HepG2 (cell line): ENCODE data around the gene HYAL2. TPM values are rescaled to one million over a fixed set of nuclear protein-coding genes. Genes with fewer than 3 reads are reported as not detected.

Source experiments
- AGO2 ChIP-seq: fragments of 200-400 bp; formaldehyde crosslinking; optimal IDR thresholded peaks from 2 replicates; pipeline ENCODE3; 2017; ENCODE audit warnings: mild to moderate bottlenecking, low read depth, low read length, moderate library complexity
- ATF1 ChIP-seq: IDR thresholded peaks from 2 replicates; pipeline ENCODE4 v1.6.1; 2016; ENCODE audit warnings: mild to moderate bottlenecking, control low read depth
- BHLHE40 ChIP-seq: IDR thresholded peaks from 2 replicates; pipeline ENCODE4 v1.6.1; 2011; ENCODE audit warnings: low read length, improper control_type of control experiment
- BORCS8-MEF2B ChIP-seq: sonication (generic); formaldehyde crosslinking; IDR thresholded peaks from 2 replicates; pipeline ENCODE4 v1.8.0; 2022; ENCODE audit warnings: mild to moderate bottlenecking, missing genetic modification reagents
- FUBP1 ChIP-seq: sonication (generic); formaldehyde crosslinking; IDR thresholded peaks from 2 replicates; pipeline ENCODE4 v1.5.1; 2020; ENCODE audit warnings: missing genetic modification reagents, mild to moderate bottlenecking, borderline replicate concordance
- HCFC1 ChIP-seq: fragments of 150-350 bp; IDR thresholded peaks from 2 replicates; pipeline ENCODE4 v1.6.1; 2014; ENCODE audit warnings: low read depth, low read length
- HDAC6 ChIP-seq: fragments of 200-600 bp; sonication (generic); IDR thresholded peaks from 2 replicates; pipeline ENCODE4 v1.7.0; 2017; ENCODE audit warnings: mild to moderate bottlenecking, antibody characterized with exemption, low read length, low read depth
- MED8 ChIP-seq: sonication (generic); formaldehyde crosslinking; IDR thresholded peaks from 2 replicates; pipeline ENCODE4 v1.8.1; 2023; ENCODE audit warnings: mild to moderate bottlenecking, missing genetic modification reagents; ENCODE audit not compliant: insufficient replicate concordance
- NKX3-1 ChIP-seq: sonication (generic); formaldehyde crosslinking; IDR thresholded peaks from 2 replicates; pipeline ENCODE4 v1.5.0; 2020; ENCODE audit warnings: missing genetic modification reagents
- SIN3A ChIP-seq: IDR thresholded peaks from 2 replicates; pipeline ENCODE4 v1.6.1; 2011; ENCODE audit warnings: low read depth, mild to moderate bottlenecking, control low read depth, low read length, borderline replicate concordance
- TCF7 ChIP-seq: sonication (generic); IDR thresholded peaks from 2 replicates; pipeline ENCODE4 v1.6.1; 2016; ENCODE audit warnings: antibody characterized with exemption, low read depth
- TOPORS ChIP-seq: sonication (generic); formaldehyde crosslinking; IDR thresholded peaks from 2 replicates; pipeline ENCODE4 v1.8.0; 2023; ENCODE audit warnings: mild to moderate bottlenecking, missing genetic modification reagents
- ZBTB42 ChIP-seq: sonication (generic); formaldehyde crosslinking; IDR thresholded peaks from 2 replicates; pipeline ENCODE4 v1.5.0; 2020; ENCODE audit warnings: mild to moderate bottlenecking, missing genetic modification reagents
- ZFP37 ChIP-seq: sonication (generic); formaldehyde crosslinking; IDR thresholded peaks from 2 replicates; pipeline ENCODE4 v1.4.0; 2020; ENCODE audit warnings: missing genetic modification reagents, borderline replicate concordance
- ZMYM4 ChIP-seq: sonication (generic); formaldehyde crosslinking; IDR thresholded peaks from 2 replicates; pipeline ENCODE4 v1.8.1; 2023; ENCODE audit warnings: mild to moderate bottlenecking, missing genetic modification reagents
- ZNF101 ChIP-seq: sonication (generic); formaldehyde crosslinking; IDR thresholded peaks from 2 replicates; pipeline ENCODE4 v1.4.0; 2020; ENCODE audit warnings: mild to moderate bottlenecking, low read depth, missing genetic modification reagents, borderline replicate concordance
- ZNF274 ChIP-seq: sonication (generic); formaldehyde crosslinking; IDR thresholded peaks from 2 replicates; pipeline ENCODE4 v1.5.1; 2020; ENCODE audit warnings: mild to moderate bottlenecking, missing genetic modification reagents
- ZNF331 ChIP-seq: sonication (generic); formaldehyde crosslinking; IDR thresholded peaks from 2 replicates; pipeline ENCODE4 v1.4.0; 2020; ENCODE audit warnings: missing genetic modification reagents
- ZNF446 ChIP-seq: sonication (generic); formaldehyde crosslinking; IDR thresholded peaks from 2 replicates; pipeline ENCODE4 v1.5.0; 2020; ENCODE audit warnings: mild to moderate bottlenecking, missing genetic modification reagents
- ZNF468 ChIP-seq: sonication (generic); formaldehyde crosslinking; IDR thresholded peaks from 2 replicates; pipeline ENCODE4 v1.8.0; 2022; ENCODE audit warnings: mild to moderate bottlenecking, moderate library complexity, missing genetic modification reagents
- ZNF607 ChIP-seq: sonication (generic); formaldehyde crosslinking; IDR thresholded peaks from 2 replicates; pipeline ENCODE4 v1.5.1; 2020; ENCODE audit warnings: missing genetic modification reagents, mild to moderate bottlenecking, borderline replicate concordance
- ZNF652 ChIP-seq: IDR thresholded peaks from 2 replicates; pipeline ENCODE4 v1.6.1; 2016; ENCODE audit warnings: low read depth, borderline replicate concordance
- ZNF737 ChIP-seq: sonication (generic); formaldehyde crosslinking; IDR thresholded peaks from 2 replicates; pipeline ENCODE4 v1.5.0; 2020; ENCODE audit warnings: missing genetic modification reagents, mild to moderate bottlenecking, borderline replicate concordance
- ZNF775 ChIP-seq: sonication (generic); formaldehyde crosslinking; IDR thresholded peaks from 2 replicates; pipeline ENCODE4 v1.4.0; 2020; ENCODE audit warnings: missing genetic modification reagents, mild to moderate bottlenecking, moderate library complexity, borderline replicate concordance
- polyA plus RNA-seq, 8 experiments: library from polyadenylated mRNA; depleted of rRNA in 3 of 8; stranded (reverse) in 7 of 8; unstranded in 1 of 8; fragments of >200 nt; fragmentation: Illumina TruSeq in 4 of 8; extraction: Trizol in 4 of 8; gene quantifications; 2 replicates each; pipeline versions ENCODE4 v1.2.1 to v1.2.3, GENCODE V29; 2011 to 2016; ENCODE audit warnings: low read depth in 4 of 8, missing spikeins in 1 of 8, mixed read lengths in 1 of 8; ENCODE audit not compliant: insufficient read depth in 1 of 8
- total RNA-seq, 5 experiments: library from RNA; depleted of rRNA; stranded (reverse); fragments of >200 nt; fragmentation: Illumina TruSeq; extraction: Trizol; gene quantifications; 2 replicates each; pipeline ENCODE4 v1.2.3, GENCODE V29; 2016; ENCODE audit warnings: low read depth in 1 of 5
- TF ChIP-seq, protein P1 (sequence below): sonication (generic); formaldehyde crosslinking; IDR thresholded peaks from 2 replicates; pipeline ENCODE4 v1.9.0; 2022; ENCODE audit warnings: low read depth, missing genetic modification reagents
- TF ChIP-seq, protein P2 (sequence below): sonication (generic); formaldehyde crosslinking; IDR thresholded peaks from 2 replicates; pipeline ENCODE4 v1.8.1; 2023; ENCODE audit warnings: missing genetic modification reagents, inconsistent platforms, borderline replicate concordance

HYAL2 gene
- total and polyA plus RNA-seq, 2 of the 13 experiments (the other 11 are each of a cell fraction or from before 2014, with no cell fraction given), result 76.2 to 102 TPM

DNA sequence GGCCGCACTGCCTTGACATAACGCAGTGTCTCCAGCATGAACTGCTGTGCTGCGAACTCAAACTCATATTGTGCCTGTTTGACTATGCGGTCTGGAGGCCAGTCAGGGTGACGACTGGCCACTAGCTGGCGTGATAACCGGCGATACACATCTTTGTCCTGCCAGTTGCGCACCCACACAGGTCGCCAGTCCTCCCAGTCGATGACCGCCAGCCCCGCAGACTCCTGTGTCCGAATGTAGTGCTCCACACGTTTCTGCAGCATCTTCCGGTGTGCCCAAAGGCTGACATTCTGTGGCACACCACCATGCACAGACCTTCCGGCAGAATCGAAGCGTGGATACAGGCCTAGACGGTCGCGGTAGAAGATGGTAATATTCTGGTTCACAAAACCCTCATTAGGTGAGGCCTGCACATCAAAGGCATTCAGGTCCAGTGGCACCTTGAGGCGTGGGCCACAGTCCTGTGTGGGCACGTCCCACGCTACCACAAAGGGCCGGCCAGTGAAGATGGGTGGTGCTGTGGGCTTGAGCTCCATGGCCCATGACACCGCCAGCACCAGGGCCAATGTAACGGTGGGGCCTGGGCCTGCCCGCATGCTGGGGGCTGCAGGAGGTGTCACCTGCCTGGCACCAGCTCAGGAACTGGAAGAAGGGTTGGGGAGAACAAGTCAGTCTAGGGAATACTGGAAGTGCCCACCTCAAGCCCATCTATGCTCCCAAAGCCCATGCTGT lies 2.5 kb downstream of the HYAL2 start (continued):
- TF ChIP-seq ZNF274 (CRISPR knock-in tag), result peak; percentile 48; the same call in 1 of the 2 replicates
- TF ChIP-seq ZNF652 (CRISPR knock-in tag), result no peak
- TF ChIP-seq, protein P1, sequence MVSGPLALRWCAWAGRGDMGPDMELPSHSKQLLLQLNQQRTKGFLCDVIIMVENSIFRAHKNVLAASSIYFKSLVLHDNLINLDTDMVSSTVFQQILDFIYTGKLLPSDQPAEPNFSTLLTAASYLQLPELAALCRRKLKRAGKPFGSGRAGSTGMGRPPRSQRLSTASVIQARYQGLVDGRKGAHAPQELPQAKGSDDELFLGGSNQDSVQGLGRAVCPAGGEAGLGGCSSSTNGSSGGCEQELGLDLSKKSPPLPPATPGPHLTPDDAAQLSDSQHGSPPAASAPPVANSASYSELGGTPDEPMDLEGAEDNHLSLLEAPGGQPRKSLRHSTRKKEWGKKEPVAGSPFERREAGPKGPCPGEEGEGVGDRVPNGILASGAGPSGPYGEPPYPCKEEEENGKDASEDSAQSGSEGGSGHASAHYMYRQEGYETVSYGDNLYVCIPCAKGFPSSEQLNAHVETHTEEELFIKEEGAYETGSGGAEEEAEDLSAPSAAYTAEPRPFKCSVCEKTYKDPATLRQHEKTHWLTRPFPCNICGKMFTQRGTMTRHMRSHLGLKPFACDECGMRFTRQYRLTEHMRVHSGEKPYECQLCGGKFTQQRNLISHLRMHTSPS, result no peak
- TF ChIP-seq MED8 (CRISPR knock-in tag), result no peak
- TF ChIP-seq ZNF737 (CRISPR knock-in tag), result 0 out of 2 replicates have a peak, but pooled peaks have one; percentile 35
- TF ChIP-seq ZNF101 (CRISPR knock-in tag), result no peak
- no peak for TF ChIP-seq ZBTB42
- no peak for TF ChIP-seq TCF7
- no peak for TF ChIP-seq HDAC6
- TF ChIP-seq, protein P2, sequence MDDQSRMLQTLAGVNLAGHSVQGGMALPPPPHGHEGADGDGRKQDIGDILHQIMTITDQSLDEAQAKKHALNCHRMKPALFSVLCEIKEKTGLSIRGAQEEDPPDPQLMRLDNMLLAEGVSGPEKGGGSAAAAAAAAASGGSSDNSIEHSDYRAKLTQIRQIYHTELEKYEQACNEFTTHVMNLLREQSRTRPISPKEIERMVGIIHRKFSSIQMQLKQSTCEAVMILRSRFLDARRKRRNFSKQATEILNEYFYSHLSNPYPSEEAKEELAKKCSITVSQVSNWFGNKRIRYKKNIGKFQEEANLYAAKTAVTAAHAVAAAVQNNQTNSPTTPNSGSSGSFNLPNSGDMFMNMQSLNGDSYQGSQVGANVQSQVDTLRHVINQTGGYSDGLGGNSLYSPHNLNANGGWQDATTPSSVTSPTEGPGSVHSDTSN (CRISPR knock-in tag), result no peak
- TF ChIP-seq BHLHE40, result no peak
- no peak for TF ChIP-seq ATF1
- TF ChIP-seq ZNF775 (CRISPR knock-in tag), result no peak
- TF ChIP-seq ZNF331 (CRISPR knock-in tag), result no peak
- TF ChIP-seq NKX3-1, result no peak
- no peak for TF ChIP-seq TOPORS (CRISPR knock-in tag)
- TF ChIP-seq SIN3A, result 0 out of 2 replicates have a peak, but pooled peaks have one; percentile 11
- TF ChIP-seq ZNF607 (CRISPR knock-in tag), result no peak
- TF ChIP-seq ZFP37, result no peak
- peak; percentile 86 for TF ChIP-seq AGO2
- TF ChIP-seq HCFC1, result no peak
- TF ChIP-seq FUBP1 (CRISPR knock-in tag), result 0 out of 2 replicates have a peak, but pooled peaks have one; percentile 33
- no peak for TF ChIP-seq ZNF468 (CRISPR knock-in tag)
- TF ChIP-seq BORCS8-MEF2B (CRISPR knock-in tag), result 0 out of 2 replicates have a peak, but pooled peaks have one; percentile 26
- no peak for TF ChIP-seq ZNF446 (CRISPR knock-in tag)
- 0 out of 2 replicates have a peak, but pooled peaks have one; percentile 11 for TF ChIP-seq ZMYM4 (CRISPR knock-in tag)
